ENCODE data around the gene BRAF. TPM values are rescaled to one million over a fixed set of nuclear protein-coding genes. Genes with fewer than 3 reads are reported as not detected.
"Not testable (repeated sequence)": the region's sequence is repeated elsewhere in the genome, so short reads cannot be mapped to it uniquely, and the experiment has no call there.

BRAF gene
- total RNA-seq, 1 donor from 2014 or later: 26.0 TPM

DNA sequence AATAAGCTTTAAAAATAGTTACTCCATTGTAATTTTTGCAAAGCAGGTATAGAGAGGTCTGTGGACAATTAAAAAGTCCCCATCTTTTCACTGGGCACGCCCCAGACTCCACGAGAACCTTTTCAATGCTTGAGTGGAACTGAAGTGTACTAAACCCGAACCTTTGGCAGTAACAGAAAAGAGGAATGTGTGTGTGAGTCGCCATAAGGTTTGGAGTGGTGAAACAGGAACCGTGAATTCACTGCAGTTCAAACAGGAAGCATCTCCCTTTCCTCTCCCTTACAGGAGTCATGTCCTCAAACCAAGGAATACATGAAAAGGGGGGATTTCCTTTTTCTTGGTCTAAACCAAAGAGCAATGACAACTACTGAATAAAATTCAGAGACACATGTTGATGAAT, 205.0 kb downstream of the BRAF start:
- Histone ChIP-seq H3K4me3 (ENCODE audit: insufficient read depth, low read depth, low read length) (no peak overlapping the region), H3K36me3 (ENCODE audit: insufficient read depth, low read length) (no peaks in the 10 kb centered on the region), H3K4me2 (ENCODE audit: low read length) (no peak overlapping the region), H3K27ac (ENCODE audit: low read depth, low read length) (no peak overlapping the region), H2AFZ (ENCODE audit: low read depth, low read length) (no peak overlapping the region), H3K79me2 (ENCODE audit: insufficient read depth, low read length) (no peaks in the 10 kb centered on the region), H3K9me3 (ENCODE audit: insufficient read depth, low read depth, low read length) (no peaks in the 10 kb centered on the region), H3K27me3 (ENCODE audit: insufficient read depth, low read length) (no peaks in the 10 kb centered on the region), H3K9ac (ENCODE audit: low read length) (no peak overlapping the region), H4K20me1 (ENCODE audit: insufficient read depth, low read length) (no peaks in the 10 kb centered on the region), H3K4me1 (ENCODE audit: insufficient read depth, low read length) (no peaks in the 10 kb centered on the region)
- H3K4me3 Mint-ChIP-seq (ENCODE audit: unreplicated experiment): no peak overlapping the region
- FAIRE-seq (no peak), DNase-seq (ENCODE audit: low read depth) (peak; percentile 10)
- no peaks in the 10 kb centered on the region for H3K27me3 Mint-ChIP-seq (ENCODE audit: low read depth, unreplicated experiment)
- peak overlapping the region; percentile 63 for H3K27ac Mint-ChIP-seq (ENCODE audit: unreplicated experiment)
- H3K9me3 Mint-ChIP-seq (ENCODE audit: unreplicated experiment): no peaks in the 10 kb centered on the region
- peaks cover 4% of the 10 kb centered on the region for H3K4me1 Mint-ChIP-seq (ENCODE audit: low read depth, unreplicated experiment)
- H3K36me3 Mint-ChIP-seq (ENCODE audit: low read depth, unreplicated experiment): peaks cover 6% of the 10 kb centered on the region
- no peak for TF ChIP-seq EZH2 (IDR thresholded peaks at IDR 0.05; ENCODE audit: insufficient read depth, low read length)
- TF ChIP-seq CTCF (IDR thresholded peaks at IDR 0.05; ENCODE audit: insufficient read depth, low read depth, low read length): no peak

- H3K27ac ChIP-seq (ENCODE audit: low read depth, low read length): no peak overlapping the region
- H3K4me1 Mint-ChIP-seq (ENCODE audit: low read depth, unreplicated experiment): peaks cover 2% of the 10 kb centered on the region
- no peaks in the 10 kb centered on the region for H3K27me3 ChIP-seq (ENCODE audit: insufficient read depth, low read length)
- no peak for FAIRE-seq
- peaks cover 13% of the 10 kb centered on the region for H3K9me3 Mint-ChIP-seq (ENCODE audit: unreplicated experiment)
- TF ChIP-seq EZH2 (IDR thresholded peaks at IDR 0.05; ENCODE audit: insufficient read depth, low read length) (no peak), CTCF (IDR thresholded peaks at IDR 0.05; ENCODE audit: insufficient read depth, low read depth, low read length) (no peak)
- no peak overlapping the region for H3K4me3 ChIP-seq (ENCODE audit: insufficient read depth, low read depth, low read length)
- no peaks in the 10 kb centered on the region for H3K27me3 Mint-ChIP-seq (ENCODE audit: low read depth, unreplicated experiment)
- DNase-seq (ENCODE audit: low read depth): no peak
- no peak overlapping the region for H3K27ac Mint-ChIP-seq (ENCODE audit: unreplicated experiment)
- peaks cover 19% of the 10 kb centered on the region for H3K36me3 Mint-ChIP-seq (ENCODE audit: low read depth, unreplicated experiment)
- H3K36me3 ChIP-seq (ENCODE audit: insufficient read depth, low read length): no peaks in the 10 kb centered on the region
- H3K4me3 Mint-ChIP-seq (ENCODE audit: unreplicated experiment): no peak overlapping the region
- H3K4me1 ChIP-seq (ENCODE audit: insufficient read depth, low read length): no peaks in the 10 kb centered on the region
- no peaks in the 10 kb centered on the region for H3K9me3 ChIP-seq (ENCODE audit: insufficient read depth, low read depth, low read length)
- no peak overlapping the region for H3K9ac ChIP-seq (ENCODE audit: low read length)
- no peaks in the 10 kb centered on the region for H3K79me2 ChIP-seq (ENCODE audit: insufficient read depth, low read length)
- no peak overlapping the region for H2AFZ ChIP-seq (ENCODE audit: low read depth, low read length)
- H3K4me2 ChIP-seq (ENCODE audit: low read length): no peak overlapping the region
- no peaks in the 10 kb centered on the region for H4K20me1 ChIP-seq (ENCODE audit: insufficient read depth, low read length)
These were observed 210.2 kb downstream of the BRAF start for GRCh38 chr7:140714331-140715040.

DNA sequence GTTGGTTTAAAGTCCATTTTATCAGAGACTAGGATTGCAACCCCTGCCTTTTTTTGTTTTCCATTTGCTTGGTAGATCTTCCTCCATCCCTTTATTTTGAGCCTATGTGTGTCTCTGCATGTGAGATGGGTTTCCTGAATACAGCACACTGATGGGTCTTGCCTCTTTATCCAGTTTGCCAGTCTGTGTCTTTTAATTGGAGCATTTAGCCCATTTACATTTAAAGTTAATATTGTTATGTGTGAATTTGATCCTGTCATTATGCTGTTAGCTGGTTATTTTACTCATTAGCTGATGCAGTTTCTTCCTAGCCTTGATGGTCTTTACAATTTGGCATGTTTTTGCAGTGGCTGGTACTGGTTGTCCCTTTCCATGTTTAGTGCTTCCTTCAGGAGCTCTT, 212.3 kb downstream of the BRAF start:
- H3K4me1 ChIP-seq (ENCODE audit: insufficient read depth, low read length); H3K4me3 Mint-ChIP-seq (ENCODE audit: unreplicated experiment); H3K27ac ChIP-seq (ENCODE audit: low read depth, low read length); H3K36me3 ChIP-seq (ENCODE audit: insufficient read depth, low read length); H3K9me3 ChIP-seq (ENCODE audit: insufficient read depth, low read depth, low read length); DNase-seq (ENCODE audit: low read depth); H3K9ac ChIP-seq (ENCODE audit: low read length); H3K27me3 ChIP-seq (ENCODE audit: insufficient read depth, low read length); H4K20me1 ChIP-seq (ENCODE audit: insufficient read depth, low read length); H3K4me2 ChIP-seq (ENCODE audit: low read length); H3K27me3 Mint-ChIP-seq (ENCODE audit: low read depth, unreplicated experiment); H2AFZ ChIP-seq (ENCODE audit: low read depth, low read length); H3K4me3 ChIP-seq (ENCODE audit: insufficient read depth, low read depth, low read length); H3K79me2 ChIP-seq (ENCODE audit: insufficient read depth, low read length); FAIRE-seq; H3K27ac Mint-ChIP-seq (ENCODE audit: unreplicated experiment); H3K4me1 Mint-ChIP-seq (ENCODE audit: low read depth, unreplicated experiment): not testable (repeated sequence)
- Mint-ChIP-seq H3K36me3 (ENCODE audit: low read depth, unreplicated experiment) (peaks cover 19% of the 10 kb centered on the region), H3K9me3 (ENCODE audit: unreplicated experiment) (peaks cover 13% of the 10 kb centered on the region)

DNA sequence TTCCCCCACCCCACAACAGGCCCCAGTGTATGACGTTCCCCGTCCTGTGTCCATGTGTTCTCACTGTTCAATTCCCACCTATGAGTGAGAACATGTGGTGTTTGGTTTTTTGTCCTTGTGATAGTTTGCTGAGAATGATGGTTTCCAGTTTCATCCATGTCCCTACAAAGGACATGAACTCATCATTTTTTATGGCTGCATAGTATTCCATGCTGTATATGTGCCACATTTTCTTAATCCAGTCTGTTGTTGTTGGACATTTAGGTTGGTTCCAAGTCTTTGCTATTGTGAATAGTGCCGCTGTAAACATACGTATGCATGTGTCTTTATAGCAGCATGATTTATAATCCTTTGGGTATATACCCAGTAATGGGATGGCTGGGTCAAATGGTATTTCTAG, 216.0 kb downstream of the BRAF start:
- peaks cover 13% of the 10 kb centered on the region for H3K9me3 Mint-ChIP-seq (ENCODE audit: unreplicated experiment)

More for the DNA sequence above, 216.0 kb downstream of the BRAF start:
- not testable (repeated sequence) for H3K4me3 Mint-ChIP-seq (ENCODE audit: unreplicated experiment); H3K4me1 Mint-ChIP-seq (ENCODE audit: low read depth, unreplicated experiment); H3K36me3 ChIP-seq (ENCODE audit: insufficient read depth, low read length); H3K9me3 ChIP-seq (ENCODE audit: insufficient read depth, low read depth, low read length); H3K79me2 ChIP-seq (ENCODE audit: insufficient read depth, low read length); H3K4me2 ChIP-seq (ENCODE audit: low read length); H3K4me1 ChIP-seq (ENCODE audit: insufficient read depth, low read length); DNase-seq (ENCODE audit: low read depth); H3K4me3 ChIP-seq (ENCODE audit: insufficient read depth, low read depth, low read length); FAIRE-seq; H3K27me3 ChIP-seq (ENCODE audit: insufficient read depth, low read length); H3K27ac Mint-ChIP-seq (ENCODE audit: unreplicated experiment); H3K27me3 Mint-ChIP-seq (ENCODE audit: low read depth, unreplicated experiment); H3K9ac ChIP-seq (ENCODE audit: low read length); H2AFZ ChIP-seq (ENCODE audit: low read depth, low read length); H3K27ac ChIP-seq (ENCODE audit: low read depth, low read length)
- peaks cover 10% of the 10 kb centered on the region for H4K20me1 ChIP-seq (ENCODE audit: insufficient read depth, low read length)
- peaks cover 11% of the 10 kb centered on the region for H3K36me3 Mint-ChIP-seq (ENCODE audit: low read depth, unreplicated experiment)

All from astrocyte (in vitro differentiated cells and primary cell).